Caki2 (cell line): ENCODE data around the gene PARD3. TPM values are rescaled to one million over a fixed set of nuclear protein-coding genes. Genes with fewer than 3 reads are reported as not detected.

ENCODE experiments used
- DNase-seq: peaks from one replicate; pipeline ENCODE4 v3.0.0-alpha.2; 2015; ENCODE audit warnings: low read depth
- in situ Hi-C: cut with HindIII; loops from 2 replicates; pipeline ENCODE4 v1.10.0; 2016; ENCODE audit warnings: low sequenced_read_pairs, low pct_unique_long_range_greater_than_20kb, mixed read lengths
- total RNA-seq: library from RNA; depleted of rRNA; stranded (reverse); fragments of >200 nt; shearing (Covaris generic); gene quantifications from 2 replicates; pipeline ENCODE4 v1.2.3, GENCODE V29; 2014; ENCODE audit warnings: low replicate concordance

PARD3 gene
- total RNA-seq, 1 experiment from 2014 or later, result 237 TPM

DNA sequence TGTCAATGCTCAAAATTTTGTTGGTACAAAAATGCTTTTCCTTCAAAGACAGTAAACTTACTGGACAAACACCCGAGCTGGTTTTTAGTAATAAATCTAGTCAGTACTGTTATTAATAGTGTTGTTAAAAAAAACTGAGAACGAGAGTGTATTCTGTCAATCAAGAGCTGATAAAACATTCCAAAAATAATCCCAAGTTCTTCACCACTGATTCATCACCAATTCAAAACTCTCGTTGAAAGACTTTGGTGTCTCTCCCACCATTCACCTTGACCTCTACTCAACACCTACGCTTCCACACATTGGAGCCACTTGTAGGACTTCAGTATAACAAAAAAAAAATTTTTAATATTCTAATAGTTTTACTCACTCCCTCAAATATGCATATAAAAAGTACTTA is 279.2 kb downstream of the PARD3 start:
- in situ Hi-C loops, result no loop called here
- no peak for DNase-seq

DNA sequence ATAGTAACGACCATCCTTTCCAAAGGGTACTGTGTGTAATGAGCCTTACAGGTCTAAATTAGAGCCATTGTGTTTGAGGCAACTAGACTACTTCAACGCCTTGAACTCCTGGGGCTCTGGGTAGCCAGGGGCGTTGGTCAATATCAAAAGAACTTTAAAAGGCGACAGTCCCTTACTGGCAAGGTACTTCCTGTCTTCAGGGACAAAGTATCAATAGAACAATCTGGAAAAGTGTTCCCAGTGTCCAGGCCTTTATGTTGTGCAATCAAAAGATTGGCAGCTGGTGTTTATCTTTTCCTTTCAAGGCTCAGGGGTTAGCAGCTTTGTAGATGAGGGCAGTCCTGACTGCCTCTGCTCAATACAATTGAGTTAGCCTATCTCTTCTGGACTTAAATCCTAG is 284.3 kb downstream of the PARD3 start:
- in situ Hi-C loops, result no loop called here

DNA sequence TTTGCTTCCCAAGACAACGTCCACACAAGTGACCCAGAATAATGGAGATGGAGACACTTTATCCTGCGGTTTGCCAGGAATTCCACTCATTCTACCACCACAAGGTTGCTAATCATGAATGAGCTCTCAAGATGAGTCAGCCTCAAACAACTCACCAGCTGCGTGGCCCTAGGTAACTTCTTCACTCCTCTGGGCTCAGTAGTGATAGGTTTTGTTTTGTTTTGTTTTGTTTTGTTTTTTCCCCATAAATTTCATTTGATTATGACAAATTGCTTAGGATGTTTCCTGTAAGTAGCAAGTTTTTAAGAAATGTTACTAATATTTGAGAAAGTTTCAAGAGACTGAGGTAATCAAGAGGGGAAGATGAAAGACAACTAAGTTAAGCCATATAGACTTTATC is 286.8 kb downstream of the PARD3 start:
- peak; percentile 89 for DNase-seq
- in situ Hi-C loops, result no loop called here

More for the DNA sequence above, 284.3 kb downstream of the PARD3 start:
- no peak for DNase-seq

DNA sequence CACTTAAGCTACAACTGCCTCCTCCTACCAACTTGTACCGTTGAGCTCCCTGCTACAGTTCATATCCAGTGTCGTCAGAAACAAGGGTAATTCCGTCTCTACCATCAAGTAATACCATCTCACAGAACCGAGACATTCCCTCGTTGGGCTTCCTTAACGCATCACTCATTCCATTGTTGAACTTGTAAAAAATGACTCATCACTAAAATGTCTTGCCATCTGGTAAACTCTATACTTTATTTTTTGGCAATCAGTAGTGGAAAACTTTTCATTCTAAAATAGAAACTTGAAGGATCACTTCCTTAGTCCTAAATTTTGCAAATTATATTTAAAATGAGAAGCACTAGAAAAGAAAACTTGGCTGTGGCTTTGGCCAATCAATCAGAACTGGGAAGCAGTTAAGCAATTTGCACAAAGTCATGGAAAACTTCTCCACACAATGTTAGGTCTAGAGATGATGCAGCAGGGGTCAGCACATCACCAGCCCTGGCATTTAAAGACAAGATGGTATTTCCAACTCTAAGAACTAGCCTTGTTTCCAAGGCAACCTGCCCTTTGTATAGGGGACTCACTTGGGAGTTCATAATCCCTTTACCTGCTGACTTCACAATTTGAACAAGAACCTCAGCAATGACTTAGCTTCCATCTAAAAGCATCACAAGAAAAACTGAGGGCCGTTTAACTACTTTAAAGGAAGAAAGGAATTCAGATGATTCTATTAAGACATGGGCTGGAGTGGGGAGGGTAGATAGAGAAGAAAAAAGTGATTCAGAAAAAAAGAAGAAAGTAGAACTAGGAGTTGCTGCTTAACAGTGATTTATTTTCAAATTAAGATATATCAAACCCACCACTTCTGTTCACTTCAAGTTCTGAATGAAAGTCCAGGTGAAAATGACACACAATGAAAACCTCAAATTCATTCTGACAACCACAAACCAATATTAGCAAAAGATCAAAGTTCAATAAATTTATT is 288.1 kb downstream of the PARD3 start:
- in situ Hi-C loops, result no loop called here

DNA sequence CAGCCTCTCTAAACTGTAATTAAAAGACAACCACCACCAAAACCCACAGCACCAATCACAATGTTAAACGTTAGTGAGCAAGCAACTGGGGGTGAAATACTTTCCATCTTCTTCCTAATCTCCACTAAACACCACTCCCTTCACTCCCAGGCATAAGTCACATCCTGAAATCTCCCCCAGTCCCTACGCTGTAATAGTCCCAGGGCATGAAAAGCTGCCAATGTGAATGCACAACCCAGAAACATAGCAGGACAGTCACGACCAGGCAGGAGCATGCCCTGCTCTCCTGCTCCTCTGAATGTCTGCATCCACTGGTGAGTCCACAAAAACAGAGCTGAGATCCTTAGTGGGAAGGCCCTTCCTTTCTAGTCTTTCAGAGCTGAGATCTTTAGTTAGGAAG is 288.9 kb downstream of the PARD3 start:
- in situ Hi-C loops, result no loop called here
- DNase-seq, result no peak

More for the DNA sequence above, 288.1 kb downstream of the PARD3 start:
- peak; percentile 89 for DNase-seq

DNA sequence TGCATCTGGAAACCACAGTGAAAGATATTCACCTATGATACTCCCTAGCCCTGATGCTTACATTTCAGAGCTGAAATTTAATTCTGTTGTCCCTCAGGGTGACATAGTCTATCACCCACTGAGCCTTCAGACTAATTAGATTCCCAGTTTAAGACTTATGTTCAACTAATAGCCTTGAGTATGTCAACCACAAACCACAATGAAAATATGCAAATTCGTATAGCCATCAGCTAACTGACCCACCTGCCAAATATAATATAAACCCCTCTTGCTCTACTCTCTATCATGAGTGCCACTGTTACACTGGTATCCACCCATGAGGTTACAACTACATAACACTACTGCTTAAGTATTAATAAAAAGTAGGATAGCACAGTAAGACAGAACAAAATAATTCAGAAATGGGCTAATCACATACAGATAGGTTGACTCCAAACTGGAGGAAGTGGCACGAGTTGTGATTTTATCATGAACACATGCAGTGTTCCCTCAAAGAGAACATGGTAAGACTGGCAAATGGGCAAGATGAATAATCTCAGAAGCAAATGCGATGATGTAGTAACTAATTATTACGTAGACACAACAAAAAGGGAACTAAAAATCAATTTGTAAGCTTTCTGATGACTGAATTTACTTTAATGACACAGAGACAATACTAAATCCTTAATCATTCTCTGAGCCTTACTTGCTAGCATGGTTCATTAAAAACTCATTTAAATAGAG is 290.6 kb downstream of the PARD3 start:
- in situ Hi-C loops, result no loop called here
- no peak for DNase-seq

DNA sequence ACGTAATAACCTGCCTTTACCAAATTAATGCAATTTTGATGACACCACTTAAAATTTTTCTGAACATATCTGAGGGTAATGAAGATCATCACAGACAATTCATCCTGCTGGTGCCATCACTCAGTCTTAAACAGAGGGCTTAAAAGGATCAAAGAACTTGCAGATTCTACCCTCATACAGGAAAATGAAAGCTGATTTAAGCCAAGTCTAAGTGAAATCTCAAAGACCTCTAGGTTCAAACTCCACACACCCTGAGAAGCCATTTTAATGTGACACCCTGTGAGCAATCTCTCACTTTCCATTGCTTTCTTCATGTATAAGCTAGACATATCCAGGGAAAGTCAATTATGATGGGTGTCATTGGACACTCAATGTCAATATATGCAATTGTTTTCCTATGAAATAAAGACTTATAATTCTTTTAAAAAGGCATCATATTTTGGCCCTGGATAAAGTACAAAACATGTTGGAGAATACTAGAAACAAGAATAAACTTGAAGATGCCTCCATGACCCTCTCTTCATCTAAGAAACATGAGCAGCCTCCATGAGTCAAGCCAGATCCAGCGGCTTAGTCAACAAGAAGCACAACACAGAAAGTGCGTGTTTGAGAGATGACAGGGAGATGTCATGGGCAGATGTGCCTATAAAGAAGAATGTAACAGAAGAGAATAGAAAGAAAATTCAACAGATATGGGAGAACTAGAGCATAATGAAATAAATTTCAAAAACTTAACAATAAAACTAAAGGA is 291.9 kb downstream of the PARD3 start:
- DNase-seq, result no peak
- in situ Hi-C loops, result no loop called here

DNA sequence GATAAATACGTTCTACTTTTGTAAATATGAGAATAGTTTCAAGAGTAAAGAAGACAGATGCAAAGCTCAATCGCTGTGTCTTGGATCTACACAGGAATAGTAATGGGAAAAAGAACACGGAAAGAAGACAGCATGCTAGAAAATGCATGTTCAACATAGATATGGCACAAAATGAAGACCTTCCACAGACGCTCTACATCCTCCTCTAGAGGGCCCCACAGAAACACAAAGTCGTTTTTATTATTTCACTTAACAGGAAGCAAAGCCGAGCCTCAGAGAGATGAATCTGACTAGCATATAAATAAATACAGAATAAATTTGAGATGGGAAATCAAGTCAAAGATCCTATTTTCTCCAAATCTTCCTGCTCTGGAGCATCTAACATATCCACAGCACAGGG is 292.6 kb downstream of the PARD3 start:
- no peak for DNase-seq
- in situ Hi-C loops, result no loop called here

DNA sequence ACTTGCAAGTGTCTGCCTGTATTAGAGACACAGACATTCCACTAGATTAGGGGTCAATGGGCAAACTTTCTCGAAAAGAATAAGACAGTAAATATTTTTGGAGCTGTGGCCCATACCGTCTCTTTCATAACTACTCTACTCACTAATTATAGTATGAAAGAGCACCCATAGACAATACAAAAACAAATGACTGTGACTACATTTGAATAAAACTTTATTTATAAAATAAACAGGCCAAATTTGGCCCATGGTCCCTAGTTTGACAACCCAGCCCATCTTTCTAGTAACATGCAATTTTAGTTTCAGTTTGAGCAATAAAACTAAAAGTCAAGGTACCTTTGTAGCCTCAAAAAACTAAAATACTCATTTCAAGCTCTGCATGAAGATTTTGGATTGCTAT is 294.6 kb downstream of the PARD3 start:
- in situ Hi-C loops, result no loop called here
- no peak for DNase-seq

DNA sequence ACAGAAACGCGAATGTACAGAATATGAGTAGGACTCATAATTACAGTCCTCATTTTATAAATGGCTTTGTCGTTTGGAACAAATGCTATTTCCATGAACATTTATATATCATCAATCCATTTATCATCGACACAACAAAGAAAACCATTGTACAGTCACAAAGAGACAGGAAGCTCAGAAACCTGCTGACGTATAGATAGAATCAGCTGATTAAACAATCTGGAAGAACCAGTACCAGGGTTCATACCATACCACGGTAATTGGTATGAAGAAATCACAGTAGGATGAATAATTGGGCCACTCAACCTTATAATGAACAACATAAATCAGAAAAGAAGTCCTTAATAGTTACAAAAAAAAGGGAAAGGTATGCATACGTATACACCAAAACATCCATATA is 295.0 kb downstream of the PARD3 start:
- no peak for DNase-seq
- in situ Hi-C loops, result no loop called here

DNA sequence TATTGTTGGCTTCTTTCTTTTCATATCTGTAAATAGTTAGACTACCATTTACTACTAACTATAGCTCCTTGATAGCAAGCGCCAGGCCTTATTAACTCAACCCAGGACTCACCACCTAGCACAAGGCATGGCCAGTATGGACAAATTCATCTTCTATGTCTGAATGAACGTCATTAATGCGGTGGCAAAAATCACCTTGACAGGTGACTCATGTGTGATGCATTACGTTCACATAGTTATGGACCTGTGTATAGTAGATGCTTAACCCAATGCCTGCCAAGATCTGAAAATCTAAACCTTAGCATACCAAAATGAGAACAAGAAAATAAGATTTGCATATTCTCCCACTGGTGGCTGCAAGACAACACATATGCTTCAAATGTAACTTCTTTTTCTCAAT is 300.8 kb downstream of the PARD3 start:
- in situ Hi-C loops, result no loop called here
- no peak for DNase-seq

DNA sequence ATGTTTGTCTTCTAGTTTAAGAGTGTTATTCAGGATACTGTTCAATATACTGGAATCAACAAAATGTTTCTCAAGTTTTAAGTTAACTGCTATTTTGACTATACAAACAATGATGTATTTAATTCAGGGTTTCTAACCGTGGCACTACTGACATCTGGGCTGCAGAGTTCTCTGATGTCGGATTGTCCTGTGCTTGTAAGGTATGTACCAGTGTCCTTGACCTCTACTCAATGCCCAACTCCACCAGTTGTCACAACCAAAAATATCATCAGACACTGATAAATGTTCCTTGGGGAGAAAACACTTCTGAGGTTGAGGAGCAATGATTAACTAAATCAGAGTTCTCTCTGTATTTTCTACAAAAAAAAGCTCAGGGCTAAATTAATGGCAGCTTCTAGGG is 301.5 kb downstream of the PARD3 start:
- in situ Hi-C loops, result no loop called here
- no peak for DNase-seq

DNA sequence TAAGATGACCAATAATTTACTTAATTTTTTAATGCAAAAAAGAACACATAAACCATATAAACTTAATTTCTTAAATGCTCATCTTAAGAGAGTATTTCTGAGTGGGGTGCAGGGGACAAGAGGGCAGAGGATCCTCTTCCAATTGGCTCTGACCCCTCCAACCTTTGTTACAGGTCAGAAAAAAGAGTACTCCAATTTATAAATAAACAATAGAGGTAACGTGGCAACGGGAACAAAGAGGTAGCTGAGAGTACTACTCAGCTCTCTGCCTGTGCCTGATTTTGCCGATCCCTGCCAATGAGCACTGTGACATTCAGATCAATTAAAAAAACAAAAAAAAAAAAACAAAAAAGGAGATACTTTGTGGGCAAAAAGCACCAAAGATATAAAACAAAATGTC is 307.9 kb downstream of the PARD3 start:
- in situ Hi-C loops, result no loop called here
- DNase-seq, result no peak

DNA sequence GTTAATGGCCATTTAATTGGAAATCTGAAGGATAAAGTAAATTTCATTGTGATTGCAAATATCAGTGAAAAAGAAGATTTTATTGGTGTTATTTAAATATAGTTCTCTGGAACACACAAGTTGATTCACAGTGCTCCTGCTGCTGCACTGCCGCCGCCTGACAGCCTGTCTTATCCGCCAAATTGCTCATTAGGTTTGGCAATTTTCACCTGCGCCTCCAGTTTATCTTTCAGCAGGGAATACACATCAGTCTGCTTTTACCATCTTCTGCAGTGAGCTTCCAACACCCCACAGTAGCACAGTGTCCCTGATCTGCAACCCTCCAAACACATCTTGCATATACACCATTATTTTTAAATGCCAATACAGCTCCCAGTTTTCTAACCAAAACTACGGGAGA is 308.3 kb downstream of the PARD3 start:
- in situ Hi-C loops, result no loop called here

DNA sequence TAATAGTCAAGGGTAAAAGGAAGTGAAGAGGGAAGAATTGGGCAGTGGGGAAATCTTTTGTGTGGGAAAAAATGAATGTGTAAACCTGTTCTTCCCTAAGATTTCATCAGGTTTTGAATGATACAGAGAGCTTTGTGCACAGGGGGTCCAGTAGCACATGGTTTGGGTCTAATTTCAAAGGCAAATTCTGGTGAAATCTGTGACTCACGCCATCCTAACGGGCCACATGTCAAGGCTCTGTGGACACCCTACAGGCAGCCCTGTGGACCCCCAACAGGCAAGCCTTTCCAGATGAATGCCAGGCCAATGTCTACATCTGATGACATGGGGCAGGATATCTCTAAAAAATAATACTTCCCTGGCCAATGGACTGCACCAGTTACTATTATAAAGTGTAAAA is 309.8 kb downstream of the PARD3 start:
- in situ Hi-C loops, result no loop called here

More for the DNA sequence above, 308.3 kb downstream of the PARD3 start:
- DNase-seq, result no peak

DNA sequence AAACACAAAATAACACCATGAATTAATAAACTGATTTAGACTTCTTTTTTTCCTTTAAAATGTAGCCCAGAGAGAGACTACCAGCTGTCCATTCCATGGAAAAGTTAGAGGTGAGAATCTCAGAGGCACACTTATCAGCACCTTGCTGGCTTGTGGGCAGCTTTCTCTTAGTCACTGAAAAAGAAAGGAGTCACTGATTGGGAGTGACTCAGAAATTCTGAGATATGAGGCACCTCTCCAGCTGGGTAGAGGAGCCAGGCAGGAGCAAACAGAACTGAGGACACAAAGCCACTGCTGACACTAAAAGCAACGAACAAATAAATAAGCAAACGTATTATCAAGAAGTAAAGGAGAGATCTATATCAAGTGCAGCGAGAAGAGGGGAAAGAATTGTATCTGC is 310.6 kb downstream of the PARD3 start:
- DNase-seq, result peak; percentile 60

More for the DNA sequence above, 309.8 kb downstream of the PARD3 start:
- no peak for DNase-seq

DNA sequence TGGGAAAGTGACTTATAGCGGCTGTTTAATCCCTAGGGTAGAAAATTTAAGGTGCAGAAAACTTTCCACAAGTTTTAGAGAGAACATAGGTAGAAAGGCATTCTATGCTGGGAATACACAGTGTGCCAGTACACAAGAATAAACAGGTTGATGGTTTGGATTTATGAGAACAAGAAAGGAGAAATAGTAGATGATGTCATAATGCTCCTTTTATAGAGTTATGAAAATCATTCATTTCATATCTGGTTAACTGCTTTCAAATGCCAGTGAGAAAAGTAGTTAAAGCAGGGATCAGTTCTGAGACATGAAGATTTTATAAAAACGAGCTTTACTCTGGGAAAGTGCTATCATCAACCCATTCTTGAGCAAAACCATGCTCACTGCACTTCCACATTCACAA is 311.4 kb downstream of the PARD3 start:
- in situ Hi-C loops, result no loop called here
- DNase-seq, result no peak

More for the DNA sequence above, 310.6 kb downstream of the PARD3 start:
- in situ Hi-C loops, result no loop called here

DNA sequence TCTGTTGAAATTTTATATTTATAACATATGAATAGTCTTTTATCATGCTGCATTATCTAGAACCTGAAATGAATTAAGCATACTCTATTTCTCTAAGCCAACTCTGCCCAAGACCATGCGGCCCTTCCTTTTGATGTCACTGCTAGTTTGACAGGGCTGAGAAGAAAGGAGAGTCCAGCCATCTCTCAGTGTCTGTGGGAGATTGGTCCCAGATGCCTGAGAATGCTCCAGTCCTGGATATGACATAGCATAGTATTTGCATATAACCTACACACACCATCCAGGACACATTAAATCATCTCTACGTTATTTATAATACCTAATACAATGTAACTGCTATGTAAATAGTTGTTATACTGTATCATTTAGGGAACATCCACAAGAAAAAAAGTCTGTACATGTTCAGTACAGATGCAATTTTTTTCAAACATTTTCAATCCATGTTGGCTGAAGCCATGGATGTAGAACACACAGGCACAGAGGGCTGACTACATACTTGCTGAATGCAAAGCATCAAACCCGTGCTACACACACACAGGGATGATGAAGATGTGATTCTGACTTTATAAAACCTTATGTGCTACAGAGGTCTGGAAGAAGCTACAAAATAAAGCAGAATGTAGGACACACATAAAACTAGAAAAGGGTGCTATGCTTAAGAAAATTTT is 315.4 kb downstream of the PARD3 start:
- in situ Hi-C loops, result no loop called here
- no peak for DNase-seq
